Measurements from ENCODE around the gene TFF1.

TFF1 gene

GRCh38 chr21:42393443-42393950, 27.2 kb upstream of the TFF1 start:
- DNase-seq = no peak
- TF ChIP-seq GATA1 (IDR thresholded peaks at IDR 0.05; ENCODE audit: low read depth, low read length) = no peak
- no peak for TF ChIP-seq POLR2A (IDR thresholded peaks at IDR 0.05; ENCODE audit: low read length)

- DNase-seq = no peak
- no peak for TF ChIP-seq POLR2A (IDR thresholded peaks at IDR 0.05; ENCODE audit: low read length)
- no peak for TF ChIP-seq GATA1 (IDR thresholded peaks at IDR 0.05; ENCODE audit: low read depth, low read length)
Observed at GRCh38 chr21:42392731-42393442, 26.6 kb upstream of the TFF1 start.

- TF ChIP-seq POLR2A (IDR thresholded peaks at IDR 0.05; ENCODE audit: low read length) (no peak), GATA1 (IDR thresholded peaks at IDR 0.05; ENCODE audit: low read depth, low read length) (no peak)
- DNase-seq = no peak
Observed at GRCh38 chr21:42391297-42391696, 25.0 kb upstream of the TFF1 start.

GRCh38 chr21:42390696-42391095, 24.4 kb upstream of the TFF1 start:
- TF ChIP-seq GATA1 (IDR thresholded peaks at IDR 0.05; ENCODE audit: low read depth, low read length) (no peak), POLR2A (IDR thresholded peaks at IDR 0.05; ENCODE audit: low read length) (no peak)
- no peak for DNase-seq

GRCh38 chr21:42390193-42390592, 23.9 kb upstream of the TFF1 start:
- DNase-seq = no peak
- no peak for TF ChIP-seq POLR2A (IDR thresholded peaks at IDR 0.05; ENCODE audit: low read length)
- TF ChIP-seq GATA1 (IDR thresholded peaks at IDR 0.05; ENCODE audit: low read depth, low read length) = no peak

- TF ChIP-seq GATA1 (IDR thresholded peaks at IDR 0.05; ENCODE audit: low read depth, low read length) (no peak), POLR2A (IDR thresholded peaks at IDR 0.05; ENCODE audit: low read length) (no peak)
- DNase-seq = no peak
Observed at GRCh38 chr21:42389449-42389835, 23.1 kb upstream of the TFF1 start.

- TF ChIP-seq POLR2A (IDR thresholded peaks at IDR 0.05; ENCODE audit: low read length) (no peak), GATA1 (IDR thresholded peaks at IDR 0.05; ENCODE audit: low read depth, low read length) (no peak)
Observed at GRCh38 chr21:42388740-42389448, 22.6 kb upstream of the TFF1 start.

GRCh38 chr21:42387843-42388340, 21.6 kb upstream of the TFF1 start:
- no peak for DNase-seq
- TF ChIP-seq POLR2A (IDR thresholded peaks at IDR 0.05; ENCODE audit: low read length) (no peak), GATA1 (IDR thresholded peaks at IDR 0.05; ENCODE audit: low read depth, low read length) (no peak)

More at GRCh38 chr21:42388740-42389448, 22.6 kb upstream of the TFF1 start:
- no peak for DNase-seq

- no peak for TF ChIP-seq GATA1 (IDR thresholded peaks at IDR 0.05; ENCODE audit: low read depth, low read length)
- TF ChIP-seq POLR2A (IDR thresholded peaks at IDR 0.05; ENCODE audit: low read length) = no peak
- DNase-seq = no peak
Observed at GRCh38 chr21:42387164-42387563, 20.8 kb upstream of the TFF1 start.

GRCh38 chr21:42386034-42386591, 19.8 kb upstream of the TFF1 start:
- DNase-seq = no peak
- no peak for TF ChIP-seq POLR2A (IDR thresholded peaks at IDR 0.05; ENCODE audit: low read length)
- TF ChIP-seq GATA1 (IDR thresholded peaks at IDR 0.05; ENCODE audit: low read depth, low read length) = no peak

GRCh38 chr21:42385619-42386018, 19.3 kb upstream of the TFF1 start:
- no peak for TF ChIP-seq POLR2A (IDR thresholded peaks at IDR 0.05; ENCODE audit: low read length)
- TF ChIP-seq GATA1 (IDR thresholded peaks at IDR 0.05; ENCODE audit: low read depth, low read length) = no peak
- no peak for DNase-seq

GRCh38 chr21:42384989-42385388, 18.7 kb upstream of the TFF1 start:
- no peak for DNase-seq
- TF ChIP-seq POLR2A (IDR thresholded peaks at IDR 0.05; ENCODE audit: low read length) (no peak), GATA1 (IDR thresholded peaks at IDR 0.05; ENCODE audit: low read depth, low read length) (no peak)

GRCh38 chr21:42384156-42384945, 18.0 kb upstream of the TFF1 start:
- TF ChIP-seq GATA1 (IDR thresholded peaks at IDR 0.05; ENCODE audit: low read depth, low read length) = no peak
- no peak for TF ChIP-seq POLR2A (IDR thresholded peaks at IDR 0.05; ENCODE audit: low read length)
- DNase-seq = no peak

All from erythroblast (primary cell).